GM18508 (cell line): ENCODE results near the gene FTL.

Source experiments
- ATAC-seq: cut with Tn5 transposase; IDR thresholded peaks from one replicate; pipeline ENCODE4 v1.9.1; 2021; ENCODE audit warnings: moderate number of reproducible peaks; ENCODE audit not compliant: insufficient read depth, unreplicated experiment

FTL gene

GRCh38 chr19:48964205-48965039 lies 687 bp upstream of the FTL start:
- no peak for ATAC-seq

- ATAC-seq, result no peak
These were observed 864 bp downstream of the FTL start for GRCh38 chr19:48965806-48966540.

GRCh38 chr19:48966541-48967345 lies 1.6 kb downstream of the FTL start:
- no peak for ATAC-seq

- ATAC-seq, result no peak
These were observed 2.5 kb downstream of the FTL start for GRCh38 chr19:48967346-48968178.

- ATAC-seq, result no peak
These were observed 3.1 kb downstream of the FTL start for GRCh38 chr19:48968179-48968661.

- no peak for ATAC-seq
These were observed 3.7 kb downstream of the FTL start for GRCh38 chr19:48968813-48969218.

- ATAC-seq, result no peak
These were observed 4.4 kb downstream of the FTL start for GRCh38 chr19:48969276-48970138.

GRCh38 chr19:48970139-48970766 lies 5.1 kb downstream of the FTL start:
- no peak for ATAC-seq

GRCh38 chr19:48970923-48971395 lies 5.8 kb downstream of the FTL start:
- ATAC-seq, result no peak

GRCh38 chr19:48975947-48976847 lies 11.1 kb downstream of the FTL start:
- no peak for ATAC-seq

- ATAC-seq, result no peak
These were observed 12.0 kb downstream of the FTL start for GRCh38 chr19:48977061-48977460.

- ATAC-seq, result no peak
These were observed 17.2 kb downstream of the FTL start for GRCh38 chr19:48982280-48982679.

GRCh38 chr19:48985711-48986110 lies 20.6 kb downstream of the FTL start:
- no peak for ATAC-seq

GRCh38 chr19:48986211-48986610 lies 21.1 kb downstream of the FTL start:
- ATAC-seq, result no peak

- ATAC-seq, result no peak
These were observed 22.2 kb downstream of the FTL start for GRCh38 chr19:48987323-48987722.

GRCh38 chr19:48988286-48988685 lies 23.2 kb downstream of the FTL start:
- no peak for ATAC-seq

GRCh38 chr19:48988860-48989259 lies 23.8 kb downstream of the FTL start:
- ATAC-seq, result no peak
